ENCODE data around the gene KLF17. TPM values are rescaled to one million over a fixed set of nuclear protein-coding genes. Genes with fewer than 3 reads are reported as not detected.

KLF17 gene
- polyA plus RNA-seq, 2 of the 4 experiments (the other 2 are of a cell fraction) = 0.16 to 0.40 TPM

DNA sequence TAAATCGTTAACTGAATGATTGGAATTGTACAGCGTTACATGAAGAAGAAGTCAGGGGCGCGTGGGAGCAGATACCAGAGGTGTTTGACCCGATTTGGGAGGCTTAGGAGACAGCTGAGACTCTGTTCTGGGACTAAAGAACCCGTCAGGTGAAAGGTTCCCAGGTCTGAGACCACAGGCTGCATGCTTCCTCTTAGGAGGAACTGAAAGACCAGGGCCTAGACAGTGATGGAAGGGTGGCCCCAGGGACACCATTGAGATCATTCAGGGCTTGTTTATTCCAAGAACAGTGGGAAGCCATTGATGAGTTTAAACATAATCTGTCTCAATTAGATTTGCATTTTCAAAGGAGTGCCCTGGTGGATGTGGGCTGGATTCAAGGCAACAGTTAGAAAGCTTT is 904 bp downstream of the KLF17 start (continued):
- TF ChIP-seq BHLHE40 (IDR thresholded peaks at IDR 0.05; ENCODE audit: low read depth, low read length) (no peak), POLR2AphosphoS2 (conservative IDR thresholded peaks at IDR 0.05; ENCODE audit: low read length) (no peak), FOSB (CRISPR knock-in tag; IDR thresholded peaks at IDR 0.05) (no peak), FOSL2 (IDR thresholded peaks at IDR 0.05) (no peak), FOSL2 (CRISPR knock-in tag; IDR thresholded peaks at IDR 0.05) (no peak), NFE2L2 (conservative IDR thresholded peaks at IDR 0.05; ENCODE audit: low read length) (no peak), CBX8 (IDR thresholded peaks at IDR 0.05) (no peak), ZSCAN20 (CRISPR knock-in tag; IDR thresholded peaks at IDR 0.05) (no peak), HOXB5 (CRISPR knock-in tag; IDR thresholded peaks at IDR 0.05) (no peak), CBX2 (IDR thresholded peaks at IDR 0.05; ENCODE audit: borderline replicate concordance, low read depth) (no peak), USF2 (IDR thresholded peaks at IDR 0.05) (no peak), NPAS2 (CRISPR knock-in tag; IDR thresholded peaks at IDR 0.05; ENCODE audit: borderline replicate concordance) (no peak)

DNA sequence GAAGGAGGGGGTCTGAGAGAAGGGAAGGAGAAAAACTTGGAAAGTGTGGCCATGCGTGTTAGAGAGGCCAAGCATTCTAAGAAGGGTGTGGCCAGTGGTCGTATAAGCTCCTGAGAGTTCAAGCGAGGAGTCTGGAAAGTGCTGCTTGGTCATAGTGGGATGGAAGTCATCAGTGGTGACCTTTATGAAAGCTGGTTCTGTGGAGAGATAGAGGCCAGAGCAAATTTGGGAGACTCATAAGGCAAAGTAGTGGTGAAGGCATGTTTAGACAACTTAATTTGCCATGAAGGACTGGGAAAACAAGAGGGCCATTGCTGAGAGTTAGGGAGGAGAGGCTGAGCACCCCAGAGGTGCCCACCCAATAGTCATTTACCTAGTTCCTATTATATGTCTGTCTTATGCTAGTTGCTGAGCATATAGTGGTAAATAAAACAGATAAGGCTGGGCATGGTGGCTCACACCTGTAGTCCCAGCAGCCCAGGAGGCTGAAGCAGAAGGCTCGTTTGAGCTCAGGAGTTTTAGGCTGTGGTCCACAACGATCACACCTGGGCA is 1.9 kb downstream of the KLF17 start:
- Histone ChIP-seq H3K4me3 (no peak overlapping the region), H3K4me2 (no peak overlapping the region), H3K27ac (no peak overlapping the region), H3K9me3 (no peaks in the 10 kb centered on the region), H3K4me1 (no peaks in the 10 kb centered on the region)
- FAIRE-seq (no peak), DNase-seq (ENCODE audit: low read depth in 1 of 2, low spot score in 1 of 2) (no peak), ATAC-seq (no peak)
- ChIA-PET POLR2A (no interaction called here), CTCF (interaction anchor here (0.7 to 1.6 kb wide), 2 partner anchors 10 to 13 kb away, joined by 3 to 5 read pairs; no protein-coding TSS in a partner anchor)
- TF ChIP-seq NR3C1 (IDR thresholded peaks at IDR 0.05) (no peak), CBX8 (IDR thresholded peaks at IDR 0.05) (no peak), RARB (CRISPR knock-in tag; IDR thresholded peaks at IDR 0.05) (no peak), TP53 (CRISPR knock-in tag; IDR thresholded peaks at IDR 0.05) (no peak), HDAC2 (IDR thresholded peaks at IDR 0.05) (no peak), PHF8 (IDR thresholded peaks at IDR 0.05; ENCODE audit: borderline replicate concordance, low read depth) (no peak), CHD2 (IDR thresholded peaks at IDR 0.05; ENCODE audit: low read length, partially characterized antibody) (no peak), JUNB (IDR thresholded peaks at IDR 0.05) (no peak), CBX2 (IDR thresholded peaks at IDR 0.05; ENCODE audit: borderline replicate concordance, low read depth) (no peak), CEBPB (IDR thresholded peaks at IDR 0.05) (no peak), TFCP2L1 (CRISPR knock-in tag; IDR thresholded peaks at IDR 0.05) (no peak), POLR2A (IDR thresholded peaks at IDR 0.05; ENCODE audit: low read length) (no peak), NFE2L2 (conservative IDR thresholded peaks at IDR 0.05; ENCODE audit: low read length) (no peak)
- TF ChIP-seq, protein P1, sequence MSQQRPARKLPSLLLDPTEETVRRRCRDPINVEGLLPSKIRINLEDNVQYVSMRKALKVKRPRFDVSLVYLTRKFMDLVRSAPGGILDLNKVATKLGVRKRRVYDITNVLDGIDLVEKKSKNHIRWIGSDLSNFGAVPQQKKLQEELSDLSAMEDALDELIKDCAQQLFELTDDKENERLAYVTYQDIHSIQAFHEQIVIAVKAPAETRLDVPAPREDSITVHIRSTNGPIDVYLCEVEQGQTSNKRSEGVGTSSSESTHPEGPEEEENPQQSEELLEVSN (IDR thresholded peaks at IDR 0.05; ENCODE audit: borderline replicate concordance, low read depth) = no peak
- WGBS (ENCODE audit: missing lambda C conversion rate) = 57% methylated on average over 5 of the region's 5 CpGs

- Histone ChIP-seq H3K4me1 (no peaks in the 10 kb centered on the region), H3K4me3 (no peak overlapping the region), H3K27ac (no peak overlapping the region), H3K4me2 (no peak overlapping the region), H3K9me3 (no peaks in the 10 kb centered on the region)
- TF ChIP-seq, protein P2, sequence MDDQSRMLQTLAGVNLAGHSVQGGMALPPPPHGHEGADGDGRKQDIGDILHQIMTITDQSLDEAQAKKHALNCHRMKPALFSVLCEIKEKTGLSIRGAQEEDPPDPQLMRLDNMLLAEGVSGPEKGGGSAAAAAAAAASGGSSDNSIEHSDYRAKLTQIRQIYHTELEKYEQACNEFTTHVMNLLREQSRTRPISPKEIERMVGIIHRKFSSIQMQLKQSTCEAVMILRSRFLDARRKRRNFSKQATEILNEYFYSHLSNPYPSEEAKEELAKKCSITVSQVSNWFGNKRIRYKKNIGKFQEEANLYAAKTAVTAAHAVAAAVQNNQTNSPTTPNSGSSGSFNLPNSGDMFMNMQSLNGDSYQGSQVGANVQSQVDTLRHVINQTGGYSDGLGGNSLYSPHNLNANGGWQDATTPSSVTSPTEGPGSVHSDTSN (IDR thresholded peaks at IDR 0.05) = no peak
- TF ChIP-seq FOSB (CRISPR knock-in tag; IDR thresholded peaks at IDR 0.05) = no peak
- no peak for TF ChIP-seq HMGXB4 (CRISPR knock-in tag; IDR thresholded peaks at IDR 0.05; ENCODE audit: borderline replicate concordance)
- no peak for TF ChIP-seq EHF (CRISPR knock-in tag; IDR thresholded peaks at IDR 0.05)
- no peak for TF ChIP-seq NFE2L2 (conservative IDR thresholded peaks at IDR 0.05; ENCODE audit: low read length)
- TF ChIP-seq SREBF2 (IDR thresholded peaks at IDR 0.05) = no peak
- DNase-seq (ENCODE audit: low read depth in 1 of 2, low spot score in 1 of 2) (no peak), FAIRE-seq (no peak), ATAC-seq (no peak)
- POLR2A ChIA-PET = no interaction called here
- 79% methylated on average over 12 of the region's 16 CpGs for WGBS (ENCODE audit: missing lambda C conversion rate)
- CTCF ChIA-PET = interaction anchor here (1.4 kb wide), 1 partner anchor 9 kb away, joined by 5 read pairs; no protein-coding TSS in a partner anchor
Measured at GRCh38 chr1:44129616-44130500, 11.2 kb downstream of the KLF17 start.

All from A549 (cell line).